Kidney (tissue), 14 donors: ENCODE results near the gene TMEM63B. TPM values are rescaled to one million over a fixed set of nuclear protein-coding genes. Genes with fewer than 3 reads are reported as not detected.

Experiments
- DNase-seq, 5 donors: peaks; one replicate each; pipeline ENCODE4 v3.0.0-alpha.2; 2013 to 2020
- FAIRE-seq: peaks from 2 replicates; lab custom pipeline; 2012; peaks lifted over from hg19 to GRCh38; lab: Jason Lieb, UNC
- H3K27ac ChIP-seq, 2 donors: one replicate each; pipeline ENCODE4 v1.7.0; 2013; ENCODE audit warnings: low read depth in 2 of 2, low read length in 2 of 2, inconsistent platforms in 1 of 2
- H3K27me3 ChIP-seq: one replicate; pipeline ENCODE4 v1.7.1; 2013; ENCODE audit warnings: low read length, inconsistent platforms; ENCODE audit not compliant: control insufficient read depth, insufficient read depth
- H3K36me3 ChIP-seq, 3 donors: one replicate each; pipeline versions ENCODE4 v1.7.0 to v1.7.1; 2013; ENCODE audit warnings: low read length in 3 of 3, control low read depth in 1 of 3, inconsistent platforms in 1 of 3; ENCODE audit not compliant: insufficient read depth in 3 of 3, control insufficient read depth in 2 of 3
- H3K4me1 ChIP-seq, 3 donors: one replicate each; pipeline versions ENCODE4 v1.7.0 to v1.7.1; 2013; ENCODE audit warnings: low read length in 3 of 3, inconsistent platforms in 1 of 3, low read depth in 1 of 3; ENCODE audit not compliant: control insufficient read depth in 2 of 3, insufficient read depth in 2 of 3
- H3K4me3 ChIP-seq, 3 donors: one replicate each; pipeline versions ENCODE4 v1.7.0 to v1.8.1; 2013; ENCODE audit warnings: low read length in 3 of 3, control low read depth in 1 of 3, inconsistent platforms in 1 of 3
- H3K9ac ChIP-seq, 3 donors: one replicate each; pipeline versions ENCODE4 v1.7.0 to v1.7.1; 2013; ENCODE audit warnings: low read length in 3 of 3, control low read depth in 1 of 3, inconsistent platforms in 1 of 3
- H3K9me3 ChIP-seq, 3 donors: one replicate each; pipeline versions ENCODE4 v1.7.0 to v1.7.1; 2013; ENCODE audit warnings: low read length in 3 of 3, control low read depth in 1 of 3, inconsistent platforms in 1 of 3; ENCODE audit not compliant: control insufficient read depth in 2 of 3, insufficient read depth in 1 of 3
- intact Hi-C: fragments of 100-400 bp; cut with DNase I; formaldehyde crosslinking; loops from one replicate; pipeline ENCODE4 v1.11.1; 2022
- polyA plus RNA-seq: library from polyadenylated mRNA; stranded (reverse); fragments of 350-450 nt; fragmentation: Illumina TruSeq; extraction: RNeasy Lipid Tissue Mini Kit (QIAGEN cat#74804); gene quantifications from one replicate; pipeline ENCODE4 v1.2.3, GENCODE V29; 2014; ENCODE audit warnings: low read depth, low replicate concordance; ENCODE audit not compliant: insufficient read depth
- total RNA-seq: library from RNA; stranded (reverse); fragmentation: NEBNext Ultra II Directional; extraction: Animal tissue kit (Norgen Biotek cat#: 25700); gene quantifications from one replicate; pipeline ENCODE4 v1.2.1, GENCODE V29; 2021
- TF ChIP-seq, protein P1 (sequence below): IDR thresholded peaks from 3 replicates; pipeline ENCODE4 v1.5.1; 2012; ENCODE audit warnings: mild to moderate bottlenecking, moderate library complexity, borderline replicate concordance; ENCODE audit not compliant: insufficient read depth; ENCODE audit errors: extremely low read depth
- donor health status: control.
- donor health status: control.
- donor health status: control.
- donor health status: control.
- donor health status: control.
- donor health status: DM: yes; HTN: yes; CAD: no.
- donor health status: Normal renal cell carcinoma (clear cell type).

TMEM63B gene
- total and polyA plus RNA-seq, 2 donors from 2014 or later = 18.2 to 27.3 TPM

DNA sequence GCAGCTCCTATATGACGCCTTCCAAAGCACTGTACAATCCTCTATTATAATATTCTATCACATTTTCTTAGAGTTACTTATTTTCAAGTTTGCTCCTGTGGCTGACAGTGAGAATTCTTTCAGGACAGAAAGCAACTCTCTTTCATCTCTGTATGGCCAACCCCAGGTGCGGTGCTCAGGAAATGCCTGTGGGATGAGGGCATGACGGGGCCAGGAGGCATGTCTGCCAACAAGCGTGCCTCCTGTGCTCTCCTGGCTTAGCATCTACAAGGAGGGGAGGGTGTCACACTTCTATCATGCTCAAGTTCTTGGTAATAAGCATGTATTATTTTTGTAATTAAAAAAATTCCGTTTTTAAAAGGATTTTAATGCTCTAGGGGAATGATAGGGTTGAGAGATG is 11.5 kb upstream of the TMEM63B start:
- Histone ChIP-seq H3K9ac (no peak overlapping the region), H3K36me3 (peaks cover 9 to 12% (median 9%) of the 10 kb centered on the region in 3 donors)

DNA sequence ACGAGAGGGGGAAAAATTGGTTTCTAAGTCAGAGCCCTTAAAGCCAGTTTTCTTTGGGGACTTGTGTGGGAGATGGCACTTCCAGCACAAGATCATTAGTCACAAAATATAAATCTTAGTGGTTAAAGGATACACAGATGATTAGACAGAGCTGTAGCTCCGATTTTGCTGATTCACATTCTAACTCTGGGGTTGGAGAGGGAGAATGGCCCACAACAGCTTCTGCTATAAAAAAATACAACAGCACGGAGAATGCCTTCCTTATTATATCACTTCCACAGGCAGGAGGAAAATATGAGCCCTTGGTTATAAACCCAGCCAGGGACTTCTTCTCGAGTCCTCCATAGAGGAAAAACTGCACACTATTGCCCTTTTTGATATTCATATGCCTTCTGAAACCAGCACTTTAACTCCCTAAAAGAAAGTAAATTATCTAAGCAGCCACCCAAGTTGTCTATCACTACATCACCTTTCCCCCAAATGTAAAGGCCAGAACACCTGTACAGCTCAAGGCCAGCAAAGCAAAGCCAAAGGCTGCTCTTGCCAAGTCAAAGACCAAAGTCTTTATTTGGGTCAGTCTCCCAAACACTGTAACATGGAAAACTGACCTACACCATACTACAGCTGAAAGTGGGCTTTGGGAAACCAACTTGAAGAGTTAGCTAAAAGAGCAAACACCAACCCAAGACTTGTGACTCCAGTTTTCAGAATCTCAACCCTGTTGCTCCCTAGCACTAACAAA is 10.5 kb upstream of the TMEM63B start:
- no peak for FAIRE-seq
- no peak overlapping the region for H3K9ac ChIP-seq

More for the DNA sequence above, 11.5 kb upstream of the TMEM63B start:
- no peak for DNase-seq
- Histone ChIP-seq H3K27ac (no peak overlapping the region), H3K4me1 (peaks cover 0 to 2% (median under 1%) of the 10 kb centered on the region in 3 donors), H3K4me3 (no peak overlapping the region), H3K27me3 (no peaks in the 10 kb centered on the region), H3K9me3 (no peaks in the 10 kb centered on the region)
- intact Hi-C loops = no loop called here
- TF ChIP-seq, protein P1, sequence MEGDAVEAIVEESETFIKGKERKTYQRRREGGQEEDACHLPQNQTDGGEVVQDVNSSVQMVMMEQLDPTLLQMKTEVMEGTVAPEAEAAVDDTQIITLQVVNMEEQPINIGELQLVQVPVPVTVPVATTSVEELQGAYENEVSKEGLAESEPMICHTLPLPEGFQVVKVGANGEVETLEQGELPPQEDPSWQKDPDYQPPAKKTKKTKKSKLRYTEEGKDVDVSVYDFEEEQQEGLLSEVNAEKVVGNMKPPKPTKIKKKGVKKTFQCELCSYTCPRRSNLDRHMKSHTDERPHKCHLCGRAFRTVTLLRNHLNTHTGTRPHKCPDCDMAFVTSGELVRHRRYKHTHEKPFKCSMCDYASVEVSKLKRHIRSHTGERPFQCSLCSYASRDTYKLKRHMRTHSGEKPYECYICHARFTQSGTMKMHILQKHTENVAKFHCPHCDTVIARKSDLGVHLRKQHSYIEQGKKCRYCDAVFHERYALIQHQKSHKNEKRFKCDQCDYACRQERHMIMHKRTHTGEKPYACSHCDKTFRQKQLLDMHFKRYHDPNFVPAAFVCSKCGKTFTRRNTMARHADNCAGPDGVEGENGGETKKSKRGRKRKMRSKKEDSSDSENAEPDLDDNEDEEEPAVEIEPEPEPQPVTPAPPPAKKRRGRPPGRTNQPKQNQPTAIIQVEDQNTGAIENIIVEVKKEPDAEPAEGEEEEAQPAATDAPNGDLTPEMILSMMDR = no peak
- no peak for FAIRE-seq

DNA sequence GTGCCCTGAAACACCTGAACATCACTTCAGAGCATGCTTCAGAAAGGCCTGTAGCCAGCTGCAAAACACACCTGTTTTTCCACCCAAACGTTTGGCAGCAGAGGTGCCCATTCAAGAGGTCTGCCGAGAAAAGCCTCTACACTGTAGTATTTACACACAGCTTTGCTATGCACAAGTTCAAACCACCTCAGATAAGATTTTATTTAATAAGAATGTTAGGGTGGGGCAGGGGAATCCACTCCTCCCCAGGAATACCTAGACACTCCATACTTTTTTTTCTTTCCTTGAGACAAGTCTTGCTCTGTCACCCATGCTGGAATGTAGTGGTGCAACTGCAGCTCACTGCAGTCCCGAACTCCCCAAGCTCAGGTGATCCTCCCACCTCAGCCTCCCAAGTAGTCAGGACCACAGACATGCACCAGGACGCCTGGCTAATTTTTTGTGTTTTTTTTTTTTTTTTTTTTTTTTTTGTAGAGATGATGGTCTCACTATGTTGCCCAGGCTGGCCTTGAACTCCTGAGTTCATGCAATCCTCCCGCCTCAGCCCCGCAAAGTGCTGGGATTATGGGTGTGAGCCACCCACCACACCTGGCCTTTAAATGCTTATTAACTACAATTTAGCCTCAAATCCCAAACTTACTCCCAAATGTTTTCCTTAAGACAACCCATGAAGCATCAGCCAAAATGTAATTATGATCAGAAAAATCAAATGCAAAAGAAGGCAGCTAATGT is 9.8 kb upstream of the TMEM63B start:
- TF ChIP-seq, protein P1 = no peak
- Histone ChIP-seq H3K27ac (no peak overlapping the region), H3K36me3 (peaks cover 5 to 9% (median 9%) of the 10 kb centered on the region in 3 donors), H3K27me3 (no peaks in the 10 kb centered on the region), H3K4me3 (no peak overlapping the region), H3K9ac (no peak overlapping the region), H3K4me1 (peaks cover 0 to 2% (median 0%) of the 10 kb centered on the region in 3 donors), H3K9me3 (no peaks in the 10 kb centered on the region)
- FAIRE-seq (no peak), DNase-seq (no peak)
- intact Hi-C loops = no loop called here

More for the DNA sequence above, 10.5 kb upstream of the TMEM63B start:
- Histone ChIP-seq H3K4me3 (no peak overlapping the region), H3K27ac (no peak overlapping the region), H3K36me3 (peaks cover 8 to 9% (median 9%) of the 10 kb centered on the region in 3 donors), H3K27me3 (no peaks in the 10 kb centered on the region), H3K9me3 (no peaks in the 10 kb centered on the region), H3K4me1 (peaks cover 0 to 2% (median 0%) of the 10 kb centered on the region in 3 donors)
- TF ChIP-seq, protein P1 = no peak
- intact Hi-C loops = no loop called here
- no peak for DNase-seq
